ENCODE measurements around the gene KLHL7. TPM values are rescaled to one million over a fixed set of nuclear protein-coding genes. Genes with fewer than 3 reads are reported as not detected.

Gene KLHL7
- total RNA-seq (2021; ENCODE audit: unreplicated experiment) (20.6 TPM), Bru-seq, nascent RNA (percentile 59 among the genes with signal in this experiment), BruChase-seq, experiment 1, labeled RNA remaining after a 6-hour chase (percentile 53 among the genes with signal in this experiment), BruChase-seq, experiment 2, labeled RNA remaining after a 2-hour chase (percentile 57 among the genes with signal in this experiment)
- 13.0 and 13.9 TPM in 2 replicates for polyA plus RNA-seq (2012)
- long read RNA-seq, full-length matches to known transcripts = 52 of 56 reads
- long read RNA-seq, partial matches to known transcripts = 1 of 56 reads
- long read RNA-seq, other reads (novel, unspliced or antisense) = 3 of 56 reads

- no TSS peak for BruUV-seq (replicated peaks)
- no peaks in the 10 kb centered on the region for H3K27me3 ChIP-seq (ENCODE audit: insufficient read depth, low read length)
- no peaks in the 10 kb centered on the region for H3K9me2 ChIP-seq (ENCODE audit: insufficient read depth)
- peak; percentile 97 for ATAC-seq
- H2AFZ ChIP-seq (ENCODE audit: low read depth, low read length, poor library complexity, severe bottlenecking) = no peak within 1 kb of the TSS
- intact Hi-C loops (cut with micrococcal nuclease) = loop anchor here (5.0 to 10.0 kb wide), 3 partner anchors 77 to 439 kb away; partner anchors contain the start of genes MALSU1 and NUP42
- H3K27ac ChIP-seq (ENCODE audit: low read depth, low read length) = peak within 1 kb of the TSS; percentile 75
- H3K4me1 ChIP-seq (ENCODE audit: control insufficient read depth in 1 of 2, insufficient read depth in 2 of 2, low read length in 2 of 2) = peaks cover 0 to 7% of the 10 kb centered on the region in 2 experiments; a peak in 3 of 4 replicates
- peak within 1 kb of the TSS; percentile 81 for H3K9ac ChIP-seq (ENCODE audit: low read length)
- ChIA-PET POLR2A (interaction anchor here (1.0 to 1.4 kb wide), 4 partner anchors 9 to 79 kb away, joined by 3 to 6 read pairs (median 4); no protein-coding TSS in a partner anchor), CTCF (interaction anchor here (1.3 to 3.0 kb wide), 2 partner anchors 10 to 20 kb away, joined by 3 to 14 read pairs; no protein-coding TSS in a partner anchor), RAD21 (ENCODE audit: low non-redundant PET in 1 of 2, low total read pairs in 2 of 2, uncharacterized antibody in 2 of 2, unreplicated experiment in 2 of 2) (no interaction called here)
- no peaks in the 10 kb centered on the region for H3K9me3 ChIP-seq (ENCODE audit: control insufficient read depth in 1 of 2, insufficient read depth in 1 of 2, low read depth in 1 of 2, low read length in 2 of 2)
- peaks cover 18% of the 10 kb centered on the region for H3K79me2 ChIP-seq (ENCODE audit: insufficient read depth, low read length)
- H3K4me3 ChIP-seq (replicated peaks in 1 of 2; ENCODE audit: low read depth in 1 of 2, low read length in 2 of 2) = peak within 1 kb of the TSS; percentile 88 to 96
- DNase-seq (ENCODE audit: low read depth, low spot score) = peak; percentile 82
- H3K4me2 ChIP-seq (ENCODE audit: low read length) = peak within 1 kb of the TSS; percentile 84
- no peaks in the 10 kb centered on the region for H3K36me3 ChIP-seq (ENCODE audit: control insufficient read depth in 1 of 2, insufficient read depth in 2 of 2, low read length in 2 of 2)
- no peaks in the 10 kb centered on the region for H4K20me1 ChIP-seq (ENCODE audit: insufficient read depth)
- TF ChIP-seq EZH2 (IDR thresholded peaks at IDR 0.05) (no peak), SP1 (IDR thresholded peaks at IDR 0.05; ENCODE audit: low read depth) (peak; percentile 54), POLR2AphosphoS5 (IDR thresholded peaks at IDR 0.05; ENCODE audit: low read depth, low read length) (peak; percentile 99), EZH2phosphoT487 (IDR thresholded peaks at IDR 0.05; ENCODE audit: borderline replicate concordance) (no peak), EGR1 (IDR thresholded peaks at IDR 0.05; ENCODE audit: low read depth) (no peak), TCF7L2 (IDR thresholded peaks at IDR 0.05; ENCODE audit: borderline replicate concordance, extremely low read depth, insufficient read depth, insufficient read length) (no peak), CTCF (IDR thresholded peaks at IDR 0.05 in 2 of 3, conservative IDR thresholded peaks at IDR 0.05 in 1 of 3; ENCODE audit: borderline replicate concordance in 1 of 3, insufficient read depth in 1 of 3, low read depth in 2 of 3, low read length in 2 of 3) (no peak), ZNF274 (IDR thresholded peaks at IDR 0.05; ENCODE audit: low read depth, low read length) (no peak), MAX (IDR thresholded peaks at IDR 0.05) (peak; percentile 83), POLR2A (IDR thresholded peaks at IDR 0.05; ENCODE audit: borderline replicate concordance, extremely low read depth, insufficient read depth, insufficient read length) (peak; percentile 85), RAD21 (IDR thresholded peaks at IDR 0.05; ENCODE audit: low read depth) (no peak), SRF (IDR thresholded peaks at IDR 0.05; ENCODE audit: low read depth) (peak; percentile 86), ZBTB33 (IDR thresholded peaks at IDR 0.05; ENCODE audit: extremely low read depth, insufficient replicate concordance, low read length) (peak; percentile 18), CEBPB (IDR thresholded peaks at IDR 0.05; ENCODE audit: low read depth) (no peak), FOSL1 (IDR thresholded peaks at IDR 0.05; ENCODE audit: low read depth) (no peak), JUND (IDR thresholded peaks at IDR 0.05) (no peak; the same call in 1 of the 2 replicates), CBX3 (IDR thresholded peaks at IDR 0.05; ENCODE audit: low read depth) (no peak; the same call in none of the 2 replicates), ZFX (IDR thresholded peaks at IDR 0.05) (peak; percentile 69), SIN3A (IDR thresholded peaks at IDR 0.05; ENCODE audit: low read depth) (no peak; the same call in 1 of the 2 replicates), YY1 (IDR thresholded peaks at IDR 0.05; ENCODE audit: extremely low read depth, insufficient replicate concordance, low read depth, low read length) (peak; percentile 28), ATF3 (IDR thresholded peaks at IDR 0.05) (no peak)
These were observed at the start of gene KLHL7 for GRCh38 chr7:23105644-23106056. TSS of gene KLHL7 (plus strand) at chr7:23105785. CDS start at chr7:23106027, 242 bp downstream.

Measured in HCT116 (cell line).